Vagina (tissue), 2 donors: ENCODE measurements around the gene ROR2.

Source experiments
- POLR2A ChIP-seq, 2 donors: fragments of 450-650 bp; IDR thresholded peaks; one replicate each; pipeline ENCODE4 v1.6.1; 2017; ENCODE audit warnings: antibody characterized with exemption in 2 of 2, mild to moderate bottlenecking in 2 of 2, moderate library complexity in 2 of 2
- POLR2AphosphoS5 ChIP-seq, 2 donors: sonication (generic); formaldehyde crosslinking; IDR thresholded peaks; one replicate each; pipeline ENCODE4 v1.9.0; 2017; ENCODE audit warnings: antibody characterized with exemption in 2 of 2, mild to moderate bottlenecking in 2 of 2, low read depth in 1 of 2; ENCODE audit not compliant: insufficient read depth in 1 of 2
- TF ChIP-seq, protein P1 (sequence below), 3 experiments: fragments of 450-650 bp in 2 of 3; fragments of 200-600 bp in 1 of 3; sonication (generic) in 1 of 3; IDR thresholded peaks; one replicate each; pipeline ENCODE4 v1.5.1; 2017 to 2019; ENCODE audit warnings: antibody characterized with exemption in 3 of 3, mild to moderate bottlenecking in 2 of 3, moderate library complexity in 2 of 3

DNA sequence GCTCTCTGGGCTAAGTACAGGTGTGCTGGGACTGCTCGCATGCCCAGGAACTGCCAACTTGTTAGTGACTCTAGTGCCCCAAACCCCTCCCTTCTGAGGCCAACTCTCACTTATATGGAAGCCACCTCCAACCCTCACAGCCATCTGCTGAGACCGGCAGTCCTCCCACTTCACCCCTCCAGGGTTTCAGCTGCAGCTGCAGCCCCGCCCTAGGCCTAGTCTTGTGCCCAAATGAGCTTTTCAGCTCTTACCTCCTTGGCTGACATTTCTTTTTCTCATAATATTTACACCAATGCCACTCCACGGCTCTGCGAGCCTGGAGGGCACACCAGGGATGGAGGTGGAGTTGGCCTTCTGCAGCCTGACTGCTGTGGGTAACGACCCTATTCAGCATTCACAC is 166.6 kb downstream of the ROR2 start:
- TF ChIP-seq, protein P1, sequence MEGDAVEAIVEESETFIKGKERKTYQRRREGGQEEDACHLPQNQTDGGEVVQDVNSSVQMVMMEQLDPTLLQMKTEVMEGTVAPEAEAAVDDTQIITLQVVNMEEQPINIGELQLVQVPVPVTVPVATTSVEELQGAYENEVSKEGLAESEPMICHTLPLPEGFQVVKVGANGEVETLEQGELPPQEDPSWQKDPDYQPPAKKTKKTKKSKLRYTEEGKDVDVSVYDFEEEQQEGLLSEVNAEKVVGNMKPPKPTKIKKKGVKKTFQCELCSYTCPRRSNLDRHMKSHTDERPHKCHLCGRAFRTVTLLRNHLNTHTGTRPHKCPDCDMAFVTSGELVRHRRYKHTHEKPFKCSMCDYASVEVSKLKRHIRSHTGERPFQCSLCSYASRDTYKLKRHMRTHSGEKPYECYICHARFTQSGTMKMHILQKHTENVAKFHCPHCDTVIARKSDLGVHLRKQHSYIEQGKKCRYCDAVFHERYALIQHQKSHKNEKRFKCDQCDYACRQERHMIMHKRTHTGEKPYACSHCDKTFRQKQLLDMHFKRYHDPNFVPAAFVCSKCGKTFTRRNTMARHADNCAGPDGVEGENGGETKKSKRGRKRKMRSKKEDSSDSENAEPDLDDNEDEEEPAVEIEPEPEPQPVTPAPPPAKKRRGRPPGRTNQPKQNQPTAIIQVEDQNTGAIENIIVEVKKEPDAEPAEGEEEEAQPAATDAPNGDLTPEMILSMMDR (IDR thresholded peaks at IDR 0.05) = no peak
- TF ChIP-seq POLR2A (IDR thresholded peaks at IDR 0.05) (no peak), POLR2AphosphoS5 (IDR thresholded peaks at IDR 0.05; ENCODE audit: insufficient read depth in 1 of 2, low read depth in 1 of 2) (no peak)
